ENCODE results near the gene ALX4. TPM values are rescaled to one million over a fixed set of nuclear protein-coding genes. Genes with fewer than 3 reads are reported as not detected.

The ALX4 gene
- total and polyA plus RNA-seq, 2 of the 8 experiments (the other 6 are each of a cell fraction or from before 2014, with no cell fraction given): not detected

- no peak overlapping the region for H3K23ac ChIP-seq (ENCODE audit: insufficient read length)
- H2AFZ ChIP-seq (ENCODE audit: low read length): no peak overlapping the region
- H3K36me3 ChIP-seq (ENCODE audit: control insufficient read depth in 2 of 4, insufficient read depth in 4 of 4, low read length in 3 of 4): no peaks in the 10 kb centered on the region
- no peaks in the 10 kb centered on the region for H3K23me2 ChIP-seq (ENCODE audit: low read depth, low read length)
- no peak overlapping the region for H3K4me3 ChIP-seq (ENCODE audit: extremely low read depth in 1 of 4, insufficient read depth in 2 of 4, low read depth in 3 of 4, low read length in 4 of 4)
- H2BK20ac ChIP-seq (ENCODE audit: low read length): no peak overlapping the region
- no peak overlapping the region for H4K8ac ChIP-seq (ENCODE audit: extremely low read depth, insufficient read depth, low read length)
- H3K79me2 ChIP-seq (ENCODE audit: control insufficient read depth in 1 of 2, insufficient read depth in 2 of 2, low read length in 2 of 2): no peaks in the 10 kb centered on the region
- no peak overlapping the region for H2BK12ac ChIP-seq (ENCODE audit: low read depth, low read length)
- CTCF ChIA-PET (ENCODE audit: partially characterized antibody): interaction anchor here (0.7 kb wide), 1 partner anchor 80 kb away, joined by 3 read pairs; no protein-coding TSS in a partner anchor
- H3K27ac ChIP-seq (ENCODE audit: low read depth, low read length): no peak overlapping the region
- no peak overlapping the region for H2BK5ac ChIP-seq (ENCODE audit: low read depth, low read length)
- no peak overlapping the region for H2BK120ac ChIP-seq (replicated peaks; ENCODE audit: low read depth, low read length)
- no peaks in the 10 kb centered on the region for H3K79me1 ChIP-seq (ENCODE audit: low read depth, low read length)
- no peaks in the 10 kb centered on the region for H3K4me1 ChIP-seq (replicated peaks in 1 of 4; ENCODE audit: control insufficient read depth in 3 of 4, insufficient read depth in 4 of 4, low read length in 3 of 4)
- H3K4me2 ChIP-seq (ENCODE audit: insufficient read depth in 1 of 2, low read depth in 2 of 2, low read length in 2 of 2): no peak overlapping the region
- POLR2A ChIA-PET (ENCODE audit: partially characterized antibody): no interaction called here
- no peak overlapping the region for H2BK15ac ChIP-seq (ENCODE audit: low read length)
- H3K14ac ChIP-seq (ENCODE audit: insufficient read length): no peak overlapping the region
- no peak overlapping the region for H3K4ac ChIP-seq (replicated peaks; ENCODE audit: insufficient read length, low read depth, low read length)
- H3K27me3 ChIP-seq (replicated peaks in 1 of 4; ENCODE audit: control insufficient read depth in 3 of 4, extremely low read depth in 1 of 4, insufficient read depth in 3 of 4, low read length in 3 of 4): no peaks in the 10 kb centered on the region
- no peak overlapping the region for H4K5ac ChIP-seq (ENCODE audit: insufficient read length, low read depth, low read length)
- WGBS, 2 experiments (ENCODE audit: extremely low coverage in 1 of 2, insufficient coverage in 1 of 2, insufficient read length in 1 of 2, insufficient replicate concordance in 2 of 2, low coverage in 1 of 2, low lambda C conversion rate in 2 of 2, missing lambda C conversion rate in 1 of 2): 82% methylated on average over 1 of the region's 1 CpG; no CpG with 5 or more reads in 1 of the 2 experiments
- FAIRE-seq (no peak), DNase-seq (ENCODE audit: low read depth in 1 of 2, low spot score in 2 of 2) (no peak)
- H3K18ac ChIP-seq (ENCODE audit: extremely low read depth, low read length): no peak overlapping the region
- H4K91ac ChIP-seq (replicated peaks; ENCODE audit: insufficient read length, low read length): no peak overlapping the region
- H3K56ac ChIP-seq (replicated peaks; ENCODE audit: insufficient read length, low read depth, low read length): no peak overlapping the region
- peaks cover 0 to 6% of the 10 kb centered on the region in 2 experiments; a peak in 1 of 4 replicates for H3K9me3 ChIP-seq (ENCODE audit: insufficient read depth in 2 of 2, low read depth in 1 of 2, low read length in 1 of 2)
- no peak overlapping the region for H2AK5ac ChIP-seq (ENCODE audit: low read depth, low read length)
- no peak overlapping the region for H3K9ac ChIP-seq (replicated peaks in 1 of 4; ENCODE audit: extremely low read depth in 1 of 4, low read depth in 3 of 4, low read length in 3 of 4)
- H4K20me1 ChIP-seq (replicated peaks in 1 of 2; ENCODE audit: control insufficient read depth in 1 of 2, insufficient read depth in 2 of 2, low read length in 2 of 2): no peaks in the 10 kb centered on the region
- TF ChIP-seq EZH2 (IDR thresholded peaks at IDR 0.05; ENCODE audit: low read depth, low read length, severe bottlenecking): no peak
- no peak for TF ChIP-seq MAFK (IDR thresholded peaks at IDR 0.05; ENCODE audit: low read depth, low read length)
- no peak for TF ChIP-seq ATF3 (IDR thresholded peaks at IDR 0.05; ENCODE audit: insufficient read depth, low read depth, low read length)
- TF ChIP-seq SRF (IDR thresholded peaks at IDR 0.05; ENCODE audit: low read depth, low read length): no peak
- TF ChIP-seq SAP30 (IDR thresholded peaks at IDR 0.05; ENCODE audit: insufficient read depth, insufficient replicate concordance, low read length): no peak
- TF ChIP-seq E2F6 (IDR thresholded peaks at IDR 0.05): no peak
- TF ChIP-seq HDAC6 (IDR thresholded peaks at IDR 0.05; ENCODE audit: low read depth, low read length): no peak
- TF ChIP-seq ATF2 (IDR thresholded peaks at IDR 0.05; ENCODE audit: low read length): no peak
- no peak for TF ChIP-seq POU5F1 (IDR thresholded peaks at IDR 0.05; ENCODE audit: low read depth, low read length)
- no peak for TF ChIP-seq BRCA1 (IDR thresholded peaks at IDR 0.05; ENCODE audit: low read depth, low read length)
- TF ChIP-seq JUND (IDR thresholded peaks at IDR 0.05; ENCODE audit: low read length): no peak
- TF ChIP-seq CHD2 (IDR thresholded peaks at IDR 0.05; ENCODE audit: low read length): no peak
Measured at GRCh38 chr11:44213148-44213547, 96.8 kb downstream of the ALX4 start.
